Activated CD8-positive, alpha-beta memory T cell treated with anti-CD3 and anti-CD28 coated beads for 4 hours (primary cell): Measurements from ENCODE around the gene SLC13A3.

Experiments used
- DNase-seq, 2 donors: peaks; one replicate each; pipeline ENCODE4 v3.0.0-alpha.2; 2020; ENCODE audit warnings: low read depth in 2 of 2

Gene SLC13A3

GRCh38 chr20:46652699-46653098 is 1.4 kb upstream of the SLC13A3 start:
- DNase-seq, result no peak

- DNase-seq, result no peak
Measured at GRCh38 chr20:46650575-46651090, 626 bp downstream of the SLC13A3 start.

GRCh38 chr20:46649965-46650542 is 1.2 kb downstream of the SLC13A3 start:
- DNase-seq, result no peak

- DNase-seq, result no peak
Measured at GRCh38 chr20:46649650-46649949, 1.7 kb downstream of the SLC13A3 start.

- DNase-seq, result no peak
Measured at GRCh38 chr20:46648903-46649649, 2.2 kb downstream of the SLC13A3 start.

- DNase-seq, result no peak
Measured at GRCh38 chr20:46647469-46647868, 3.8 kb downstream of the SLC13A3 start.

- DNase-seq, result no peak
Measured at GRCh38 chr20:46646659-46647380, 4.4 kb downstream of the SLC13A3 start.

- DNase-seq, result no peak
Measured at GRCh38 chr20:46646122-46646521, 5.1 kb downstream of the SLC13A3 start.

- no peak for DNase-seq
Measured at GRCh38 chr20:46644733-46645132, 6.5 kb downstream of the SLC13A3 start.

- no peak for DNase-seq
Measured at GRCh38 chr20:46644160-46644559, 7.1 kb downstream of the SLC13A3 start.

GRCh38 chr20:46642969-46643343 is 8.3 kb downstream of the SLC13A3 start:
- DNase-seq, result no peak

GRCh38 chr20:46642265-46642968 is 8.8 kb downstream of the SLC13A3 start:
- no peak for DNase-seq

- DNase-seq, result no peak
Measured at GRCh38 chr20:46641424-46641823, 9.8 kb downstream of the SLC13A3 start.

- no peak for DNase-seq
Measured at GRCh38 chr20:46640536-46641311, 10.5 kb downstream of the SLC13A3 start.

GRCh38 chr20:46640044-46640443 is 11.2 kb downstream of the SLC13A3 start:
- DNase-seq, result no peak

- no peak for DNase-seq
Measured at GRCh38 chr20:46639587-46639986, 11.7 kb downstream of the SLC13A3 start.

- no peak for DNase-seq
Measured at GRCh38 chr20:46638898-46639274, 12.4 kb downstream of the SLC13A3 start.

GRCh38 chr20:46638134-46638897 is 12.9 kb downstream of the SLC13A3 start:
- DNase-seq, result no peak

- no peak for DNase-seq
Measured at GRCh38 chr20:46637427-46638133, 13.7 kb downstream of the SLC13A3 start.

- no peak for DNase-seq
Measured at GRCh38 chr20:46637020-46637419, 14.2 kb downstream of the SLC13A3 start.
